C4-2B (cell line): Measurements from ENCODE around the gene SYNE2.

Experiments
- CTCF ChIP-seq: fragments of 450-650 bp; conservative IDR thresholded peaks from 2 replicates; pipeline ENCODE4 v1.5.1; 2017; ENCODE audit warnings: mild to moderate bottlenecking
- ZFX ChIP-seq: fragments of 450-650 bp; IDR thresholded peaks from 2 replicates; pipeline ENCODE4 v1.6.1; 2017

GRCh38 chr14:63874223-63874622 lies 21.4 kb downstream of the SYNE2 start:
- TF ChIP-seq CTCF, result no peak
- no peak for TF ChIP-seq ZFX
